Kidney (tissue), 14 donors: ENCODE measurements around the gene RALY. TPM values are rescaled to one million over a fixed set of nuclear protein-coding genes. Genes with fewer than 3 reads are reported as not detected.

ENCODE experiments used
- DNase-seq, 5 donors: peaks; one replicate each; pipeline ENCODE4 v3.0.0-alpha.2; 2013 to 2020
- FAIRE-seq: peaks from 2 replicates; lab custom pipeline; 2012; peaks lifted over from hg19 to GRCh38; lab: Jason Lieb, UNC
- H3K27ac ChIP-seq, 2 donors: one replicate each; pipeline ENCODE4 v1.7.0; 2013; ENCODE audit warnings: low read depth in 2 of 2, low read length in 2 of 2, inconsistent platforms in 1 of 2
- H3K27me3 ChIP-seq: one replicate; pipeline ENCODE4 v1.7.1; 2013; ENCODE audit warnings: low read length, inconsistent platforms; ENCODE audit not compliant: control insufficient read depth, insufficient read depth
- H3K36me3 ChIP-seq, 3 donors: one replicate each; pipeline versions ENCODE4 v1.7.0 to v1.7.1; 2013; ENCODE audit warnings: low read length in 3 of 3, control low read depth in 1 of 3, inconsistent platforms in 1 of 3; ENCODE audit not compliant: insufficient read depth in 3 of 3, control insufficient read depth in 2 of 3
- H3K4me1 ChIP-seq, 3 donors: one replicate each; pipeline versions ENCODE4 v1.7.0 to v1.7.1; 2013; ENCODE audit warnings: low read length in 3 of 3, inconsistent platforms in 1 of 3, low read depth in 1 of 3; ENCODE audit not compliant: control insufficient read depth in 2 of 3, insufficient read depth in 2 of 3
- H3K4me3 ChIP-seq, 3 donors: one replicate each; pipeline versions ENCODE4 v1.7.0 to v1.8.1; 2013; ENCODE audit warnings: low read length in 3 of 3, control low read depth in 1 of 3, inconsistent platforms in 1 of 3
- H3K9ac ChIP-seq, 3 donors: one replicate each; pipeline versions ENCODE4 v1.7.0 to v1.7.1; 2013; ENCODE audit warnings: low read length in 3 of 3, control low read depth in 1 of 3, inconsistent platforms in 1 of 3
- H3K9me3 ChIP-seq, 3 donors: one replicate each; pipeline versions ENCODE4 v1.7.0 to v1.7.1; 2013; ENCODE audit warnings: low read length in 3 of 3, control low read depth in 1 of 3, inconsistent platforms in 1 of 3; ENCODE audit not compliant: control insufficient read depth in 2 of 3, insufficient read depth in 1 of 3
- CTCF ChIP-seq: IDR thresholded peaks from 3 replicates; pipeline ENCODE4 v1.5.1; 2012; ENCODE audit warnings: mild to moderate bottlenecking, moderate library complexity, borderline replicate concordance; ENCODE audit not compliant: insufficient read depth; ENCODE audit errors: extremely low read depth
- intact Hi-C: fragments of 100-400 bp; cut with DNase I; formaldehyde crosslinking; loops from one replicate; pipeline ENCODE4 v1.11.1; 2022
- polyA plus RNA-seq: library from polyadenylated mRNA; stranded (reverse); fragments of 350-450 nt; fragmentation: Illumina TruSeq; extraction: RNeasy Lipid Tissue Mini Kit (QIAGEN cat#74804); gene quantifications from one replicate; pipeline ENCODE4 v1.2.3, GENCODE V29; 2014; ENCODE audit warnings: low read depth, low replicate concordance; ENCODE audit not compliant: insufficient read depth
- total RNA-seq: library from RNA; stranded (reverse); fragmentation: NEBNext Ultra II Directional; extraction: Animal tissue kit (Norgen Biotek cat#: 25700); gene quantifications from one replicate; pipeline ENCODE4 v1.2.1, GENCODE V29; 2021
- donor health status: control.
- donor health status: control.
- donor health status: control.
- donor health status: control.
- donor health status: control.
- donor health status: DM: yes; HTN: yes; CAD: no.
- donor health status: Normal renal cell carcinoma (clear cell type).

RALY gene
- total and polyA plus RNA-seq, 2 donors from 2014 or later, result 119 to 138 TPM

GRCh38 chr20:34006619-34007018 lies 12.9 kb downstream of the RALY start:
- FAIRE-seq (no peak), DNase-seq (no peak)
- intact Hi-C loops, result no loop called here
- Histone ChIP-seq H3K4me3 (no peak overlapping the region), H3K9me3 (no peaks in the 10 kb centered on the region), H3K4me1 (peaks cover 0 to 14% (median 0%) of the 10 kb centered on the region in 3 donors), H3K36me3 (no peaks in the 10 kb centered on the region), H3K9ac (no peak overlapping the region), H3K27ac (no peak overlapping the region), H3K27me3 (no peaks in the 10 kb centered on the region)
- no peak for TF ChIP-seq CTCF

- Histone ChIP-seq H3K9me3 (no peaks in the 10 kb centered on the region), H3K27ac (no peak overlapping the region), H3K4me3 (no peak overlapping the region), H3K36me3 (no peaks in the 10 kb centered on the region), H3K27me3 (no peaks in the 10 kb centered on the region), H3K9ac (no peak overlapping the region), H3K4me1 (peaks cover 0 to 16% (median 0%) of the 10 kb centered on the region in 3 donors)
- TF ChIP-seq CTCF, result no peak
- no peak for FAIRE-seq
- DNase-seq, result no peak
- intact Hi-C loops, result no loop called here
Observed at GRCh38 chr20:34008477-34008876, 14.8 kb downstream of the RALY start.

- Histone ChIP-seq H3K9ac (no peak overlapping the region), H3K27ac (no peak overlapping the region), H3K9me3 (no peaks in the 10 kb centered on the region), H3K4me1 (peaks cover 0 to 14% (median 0%) of the 10 kb centered on the region in 3 donors), H3K4me3 (no peak overlapping the region), H3K27me3 (no peaks in the 10 kb centered on the region), H3K36me3 (no peaks in the 10 kb centered on the region)
- intact Hi-C loops, result no loop called here
- DNase-seq (no peak), FAIRE-seq (no peak)
- TF ChIP-seq CTCF, result no peak
Observed at GRCh38 chr20:34010405-34010931, 16.8 kb downstream of the RALY start.

GRCh38 chr20:34011275-34011674 lies 17.6 kb downstream of the RALY start:
- Histone ChIP-seq H3K27ac (no peak overlapping the region), H3K9ac (no peak overlapping the region), H3K27me3 (no peaks in the 10 kb centered on the region), H3K9me3 (no peaks in the 10 kb centered on the region), H3K36me3 (no peaks in the 10 kb centered on the region), H3K4me1 (peaks cover 0 to 17% (median 3%) of the 10 kb centered on the region in 3 donors), H3K4me3 (no peak overlapping the region)
- intact Hi-C loops, result no loop called here
- TF ChIP-seq CTCF, result no peak
- FAIRE-seq (no peak), DNase-seq (no peak)
